Lower leg skin (tissue), 3 donors: Measurements from ENCODE around the gene CRYM.

Experiments used
- POLR2A ChIP-seq, 2 donors: fragments of 450-650 bp; IDR thresholded peaks; one replicate each; pipeline ENCODE4 v1.6.1; 2016 to 2017; ENCODE audit warnings: antibody characterized with exemption in 2 of 2, mild to moderate bottlenecking in 1 of 2, moderate library complexity in 1 of 2
- TF ChIP-seq, protein P1 (sequence below), 3 donors: fragments of 450-650 bp; IDR thresholded peaks; one replicate each; pipeline ENCODE4 v1.5.1; 2016; ENCODE audit warnings: antibody characterized with exemption in 3 of 3, mild to moderate bottlenecking in 3 of 3, moderate library complexity in 2 of 3

GRCh38 chr16:21326459-21326858 lies 48.4 kb upstream of the CRYM start:
- TF ChIP-seq POLR2A (IDR thresholded peaks at IDR 0.05): no peak
- TF ChIP-seq, protein P1, sequence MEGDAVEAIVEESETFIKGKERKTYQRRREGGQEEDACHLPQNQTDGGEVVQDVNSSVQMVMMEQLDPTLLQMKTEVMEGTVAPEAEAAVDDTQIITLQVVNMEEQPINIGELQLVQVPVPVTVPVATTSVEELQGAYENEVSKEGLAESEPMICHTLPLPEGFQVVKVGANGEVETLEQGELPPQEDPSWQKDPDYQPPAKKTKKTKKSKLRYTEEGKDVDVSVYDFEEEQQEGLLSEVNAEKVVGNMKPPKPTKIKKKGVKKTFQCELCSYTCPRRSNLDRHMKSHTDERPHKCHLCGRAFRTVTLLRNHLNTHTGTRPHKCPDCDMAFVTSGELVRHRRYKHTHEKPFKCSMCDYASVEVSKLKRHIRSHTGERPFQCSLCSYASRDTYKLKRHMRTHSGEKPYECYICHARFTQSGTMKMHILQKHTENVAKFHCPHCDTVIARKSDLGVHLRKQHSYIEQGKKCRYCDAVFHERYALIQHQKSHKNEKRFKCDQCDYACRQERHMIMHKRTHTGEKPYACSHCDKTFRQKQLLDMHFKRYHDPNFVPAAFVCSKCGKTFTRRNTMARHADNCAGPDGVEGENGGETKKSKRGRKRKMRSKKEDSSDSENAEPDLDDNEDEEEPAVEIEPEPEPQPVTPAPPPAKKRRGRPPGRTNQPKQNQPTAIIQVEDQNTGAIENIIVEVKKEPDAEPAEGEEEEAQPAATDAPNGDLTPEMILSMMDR (IDR thresholded peaks at IDR 0.05): no peak
